Measurements from ENCODE around the gene OVCH1. TPM values are rescaled to one million over a fixed set of nuclear protein-coding genes. Genes with fewer than 3 reads are reported as not detected.

The OVCH1 gene
- total RNA-seq, 1 donor from 2014 or later = not detected

GRCh38 chr12:29537298-29537697 lies 39.8 kb upstream of the OVCH1 start:
- DNase-seq (ENCODE audit: low read depth) = no peak
- H3K36me3 ChIP-seq (ENCODE audit: control insufficient read depth, insufficient read depth, low read length) = no peaks in the 10 kb centered on the region
- no peak for TF ChIP-seq CTCF (IDR thresholded peaks at IDR 0.05; ENCODE audit: insufficient read depth, low read length, poor library complexity, severe bottlenecking)
- H3K27me3 ChIP-seq (ENCODE audit: control insufficient read depth, insufficient read depth, low read length) = no peaks in the 10 kb centered on the region
- no peak overlapping the region for H3K4me3 ChIP-seq (ENCODE audit: low read depth, low read length)

- Histone ChIP-seq H3K36me3 (ENCODE audit: control insufficient read depth, insufficient read depth, low read length) (no peaks in the 10 kb centered on the region), H3K4me3 (ENCODE audit: low read depth, low read length) (no peak overlapping the region), H3K27me3 (ENCODE audit: control insufficient read depth, insufficient read depth, low read length) (no peaks in the 10 kb centered on the region)
- no peak for TF ChIP-seq CTCF (IDR thresholded peaks at IDR 0.05; ENCODE audit: insufficient read depth, low read length, poor library complexity, severe bottlenecking)
- DNase-seq (ENCODE audit: low read depth) = no peak
These were observed 37.4 kb upstream of the OVCH1 start for GRCh38 chr12:29534935-29535334.

GRCh38 chr12:29533815-29534489 lies 36.5 kb upstream of the OVCH1 start:
- Histone ChIP-seq H3K4me3 (ENCODE audit: low read depth, low read length) (no peak overlapping the region), H3K27me3 (ENCODE audit: control insufficient read depth, insufficient read depth, low read length) (no peaks in the 10 kb centered on the region), H3K36me3 (ENCODE audit: control insufficient read depth, insufficient read depth, low read length) (no peaks in the 10 kb centered on the region)
- no peak for TF ChIP-seq CTCF (IDR thresholded peaks at IDR 0.05; ENCODE audit: insufficient read depth, low read length, poor library complexity, severe bottlenecking)
- no peak for DNase-seq (ENCODE audit: low read depth)

GRCh38 chr12:29531471-29531870 lies 34.0 kb upstream of the OVCH1 start:
- DNase-seq (ENCODE audit: low read depth) = no peak
- no peak for TF ChIP-seq CTCF (IDR thresholded peaks at IDR 0.05; ENCODE audit: insufficient read depth, low read length, poor library complexity, severe bottlenecking)
- Histone ChIP-seq H3K4me3 (ENCODE audit: low read depth, low read length) (no peak overlapping the region), H3K36me3 (ENCODE audit: control insufficient read depth, insufficient read depth, low read length) (no peaks in the 10 kb centered on the region), H3K27me3 (ENCODE audit: control insufficient read depth, insufficient read depth, low read length) (no peaks in the 10 kb centered on the region)

- no peak for TF ChIP-seq CTCF (IDR thresholded peaks at IDR 0.05; ENCODE audit: insufficient read depth, low read length, poor library complexity, severe bottlenecking)
- no peaks in the 10 kb centered on the region for H3K36me3 ChIP-seq (ENCODE audit: control insufficient read depth, insufficient read depth, low read length)
- no peak overlapping the region for H3K4me3 ChIP-seq (ENCODE audit: low read depth, low read length)
- no peak for DNase-seq (ENCODE audit: low read depth)
- no peaks in the 10 kb centered on the region for H3K27me3 ChIP-seq (ENCODE audit: control insufficient read depth, insufficient read depth, low read length)
These were observed 33.0 kb upstream of the OVCH1 start for GRCh38 chr12:29530436-29530835.

GRCh38 chr12:29528161-29528560 lies 30.7 kb upstream of the OVCH1 start:
- TF ChIP-seq CTCF (IDR thresholded peaks at IDR 0.05; ENCODE audit: insufficient read depth, low read length, poor library complexity, severe bottlenecking) = no peak
- no peaks in the 10 kb centered on the region for H3K36me3 ChIP-seq (ENCODE audit: control insufficient read depth, insufficient read depth, low read length)
- no peak overlapping the region for H3K4me3 ChIP-seq (ENCODE audit: low read depth, low read length)
- no peak for DNase-seq (ENCODE audit: low read depth)
- no peaks in the 10 kb centered on the region for H3K27me3 ChIP-seq (ENCODE audit: control insufficient read depth, insufficient read depth, low read length)

Data from kidney epithelial cell (primary cell).